HG03378 (cell line): Measurements from ENCODE around the gene OR2T10.
"Not testable (repeated sequence)": the region's sequence is repeated elsewhere in the genome, so short reads cannot be mapped to it uniquely, and the experiment has no call there.

ENCODE experiments used
- ATAC-seq: cut with Tn5 transposase; IDR thresholded peaks from one replicate; pipeline ENCODE4 v1.9.1; 2021; ENCODE audit warnings: mild to moderate bottlenecking, moderate library complexity; ENCODE audit not compliant: unreplicated experiment

The OR2T10 gene, protein sequence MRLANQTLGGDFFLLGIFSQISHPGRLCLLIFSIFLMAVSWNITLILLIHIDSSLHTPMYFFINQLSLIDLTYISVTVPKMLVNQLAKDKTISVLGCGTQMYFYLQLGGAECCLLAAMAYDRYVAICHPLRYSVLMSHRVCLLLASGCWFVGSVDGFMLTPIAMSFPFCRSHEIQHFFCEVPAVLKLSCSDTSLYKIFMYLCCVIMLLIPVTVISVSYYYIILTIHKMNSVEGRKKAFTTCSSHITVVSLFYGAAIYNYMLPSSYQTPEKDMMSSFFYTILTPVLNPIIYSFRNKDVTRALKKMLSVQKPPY

DNA sequence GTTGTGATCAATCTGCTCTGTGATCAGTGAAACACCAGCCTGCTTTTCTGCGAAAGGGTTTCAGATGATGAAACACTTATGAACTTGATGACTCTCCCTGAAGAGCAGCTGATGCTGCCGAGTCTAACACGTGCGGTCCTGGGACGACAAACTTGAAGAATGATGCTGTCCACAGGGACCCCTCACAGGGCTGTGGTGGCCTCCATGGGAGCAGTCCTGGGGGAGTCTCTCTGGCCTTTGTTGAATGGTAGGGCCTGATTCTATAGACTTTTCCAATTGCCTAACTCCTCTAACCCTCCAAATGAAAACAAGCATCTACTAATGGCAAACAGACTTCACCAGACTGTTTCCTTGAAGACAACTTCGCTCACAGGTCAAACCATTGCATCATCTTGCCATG lies at the start of gene OR2T10:
Gene OR2T10, minus strand, starts transcription at position 112 of the 400 bp plus-strand sequence. CDS start 3,932 bp downstream, outside the sequence.
- ATAC-seq = no peak

- ATAC-seq = not testable (repeated sequence)
Observed at GRCh38 chr1:248645178-248645577, 47.7 kb upstream of the OR2T10 start, which contains the start of gene OR2T35. TSS of gene OR2T35 (minus strand) at chr1:248645278. CDS start at chr1:248639258, 6,020 bp downstream.

DNA sequence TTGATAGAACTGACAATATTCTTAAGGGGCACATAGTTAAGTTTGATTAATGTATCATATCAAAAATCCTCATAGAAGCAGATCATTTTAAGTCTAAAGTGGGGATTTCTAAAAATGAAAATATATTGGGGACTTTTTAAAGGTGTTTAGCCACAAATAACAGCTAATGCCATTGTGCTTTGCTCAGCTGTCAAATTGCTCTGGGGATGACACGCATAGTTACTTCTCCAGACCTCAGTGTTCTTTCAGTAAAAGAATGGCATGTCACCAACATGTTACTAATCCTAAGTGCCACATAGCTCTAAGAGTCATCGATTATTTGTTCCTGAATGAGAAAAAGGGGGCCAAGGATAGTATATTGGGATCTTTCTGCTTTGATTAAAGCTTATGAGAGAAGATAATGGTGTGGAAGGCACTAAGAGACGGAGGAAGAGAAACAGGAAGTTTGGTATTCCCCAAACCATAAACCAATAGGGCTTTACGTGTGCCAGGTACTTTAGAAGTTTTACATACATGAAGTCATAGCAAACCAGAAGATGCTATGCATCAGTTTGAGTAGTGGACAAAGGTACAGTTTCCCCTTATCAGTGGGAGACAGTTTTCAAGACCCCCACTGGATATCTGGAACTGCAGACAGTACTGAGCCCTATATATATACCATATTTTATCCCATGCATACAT lies 45.6 kb upstream of the OR2T10 start:
- ATAC-seq = peak; percentile 75

GRCh38 chr1:248641583-248641982 lies 44.1 kb upstream of the OR2T10 start:
- not testable (repeated sequence) for ATAC-seq

GRCh38 chr1:248640906-248641305 lies 43.4 kb upstream of the OR2T10 start:
- peak; percentile 53 for ATAC-seq

DNA sequence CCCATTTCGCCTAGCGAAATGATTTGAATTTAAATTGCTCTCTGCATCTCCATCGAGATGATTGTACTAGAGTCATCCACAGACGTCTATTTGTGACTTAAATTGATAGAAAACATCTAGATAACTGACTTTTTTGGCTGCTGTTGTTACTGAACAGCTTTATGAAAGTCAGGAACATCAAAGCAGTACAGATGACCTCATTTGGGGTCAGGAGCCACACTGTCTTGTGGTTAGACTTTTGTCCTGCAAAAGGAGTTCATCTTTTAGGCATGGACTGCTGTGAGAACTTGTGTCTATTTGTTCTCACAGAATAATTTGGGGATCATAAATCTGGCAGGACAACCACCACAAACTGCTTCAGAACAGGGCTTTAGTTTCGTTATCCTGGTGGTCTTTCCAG lies 42.2 kb upstream of the OR2T10 start:
- peak; percentile 34 for ATAC-seq

DNA sequence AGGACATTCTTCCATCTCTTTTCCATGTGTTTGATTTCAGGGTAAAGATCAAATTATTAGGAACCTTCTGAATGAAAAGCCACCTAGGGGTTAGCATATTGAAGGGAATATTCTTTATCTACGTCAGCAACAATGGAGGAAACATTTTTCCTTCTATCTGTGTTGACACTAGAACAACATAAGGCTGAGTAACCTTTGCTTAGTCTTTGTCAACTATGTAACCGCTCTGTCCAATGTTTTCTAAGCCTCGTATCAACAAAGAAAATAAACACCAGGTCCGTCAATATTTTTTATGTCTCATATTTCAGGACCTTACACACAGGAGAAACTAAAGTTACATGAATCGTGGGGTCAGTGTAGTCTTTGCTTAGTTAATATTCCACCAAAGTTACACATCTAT lies 39.1 kb upstream of the OR2T10 start:
- ATAC-seq = not testable (repeated sequence)

DNA sequence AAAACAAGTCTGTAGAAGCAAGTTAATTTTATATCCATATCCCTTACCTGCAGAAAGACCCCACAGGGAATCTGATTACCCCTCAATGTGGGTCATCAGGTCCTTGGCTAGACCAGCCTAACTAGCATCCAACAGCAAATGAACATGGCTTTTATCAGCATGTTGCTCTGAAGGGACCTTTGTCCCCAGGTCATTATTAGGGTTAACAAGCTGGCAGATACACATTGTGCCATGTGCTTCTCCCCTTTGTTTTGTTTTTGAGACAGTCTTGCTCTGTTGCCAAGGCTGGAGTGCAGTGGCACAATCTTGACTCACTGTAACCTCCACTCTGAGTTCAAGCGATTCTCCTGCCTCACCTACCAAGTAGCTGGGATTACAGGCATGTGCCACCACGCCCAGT lies 37.5 kb upstream of the OR2T10 start, which contains the start of gene OR2T11:
Gene OR2T11, minus strand, starts transcription at position 101 of the 400 bp plus-strand sequence. CDS start 7,963 bp downstream, outside the sequence.
- ATAC-seq = not testable (repeated sequence)

DNA sequence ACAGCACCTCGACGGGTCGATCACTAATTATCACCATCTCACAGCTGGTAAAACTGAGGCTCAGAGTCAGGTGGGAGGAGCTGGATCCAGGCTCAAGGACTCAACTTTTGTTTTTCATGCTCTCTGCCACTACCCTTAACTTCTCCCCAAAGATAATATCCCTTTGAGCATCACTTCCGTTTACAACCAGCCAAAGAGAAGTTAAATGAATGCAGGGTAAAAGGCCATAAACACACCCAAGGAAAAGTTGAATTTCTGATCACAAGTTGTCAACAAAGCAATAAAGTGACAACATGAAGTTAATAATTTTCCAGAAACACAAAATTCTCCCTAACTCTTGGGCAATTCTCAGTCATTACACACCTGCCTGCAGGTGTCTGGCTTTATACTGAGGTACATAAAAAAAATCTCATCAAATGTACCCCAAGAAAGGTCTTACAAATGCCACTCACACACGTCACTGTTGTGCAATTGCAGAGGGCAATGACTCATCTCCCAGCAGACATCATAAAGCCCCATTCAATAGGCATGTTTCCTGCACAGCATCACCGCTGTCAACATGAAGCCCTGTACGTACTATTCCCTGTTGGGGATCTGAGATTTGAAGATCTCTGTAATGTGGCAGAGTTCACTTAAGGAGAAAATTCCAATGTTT lies 34.0 kb upstream of the OR2T10 start:
- no peak for ATAC-seq

- ATAC-seq = no peak
Observed at GRCh38 chr1:248630551-248630950, 33.1 kb upstream of the OR2T10 start.

DNA sequence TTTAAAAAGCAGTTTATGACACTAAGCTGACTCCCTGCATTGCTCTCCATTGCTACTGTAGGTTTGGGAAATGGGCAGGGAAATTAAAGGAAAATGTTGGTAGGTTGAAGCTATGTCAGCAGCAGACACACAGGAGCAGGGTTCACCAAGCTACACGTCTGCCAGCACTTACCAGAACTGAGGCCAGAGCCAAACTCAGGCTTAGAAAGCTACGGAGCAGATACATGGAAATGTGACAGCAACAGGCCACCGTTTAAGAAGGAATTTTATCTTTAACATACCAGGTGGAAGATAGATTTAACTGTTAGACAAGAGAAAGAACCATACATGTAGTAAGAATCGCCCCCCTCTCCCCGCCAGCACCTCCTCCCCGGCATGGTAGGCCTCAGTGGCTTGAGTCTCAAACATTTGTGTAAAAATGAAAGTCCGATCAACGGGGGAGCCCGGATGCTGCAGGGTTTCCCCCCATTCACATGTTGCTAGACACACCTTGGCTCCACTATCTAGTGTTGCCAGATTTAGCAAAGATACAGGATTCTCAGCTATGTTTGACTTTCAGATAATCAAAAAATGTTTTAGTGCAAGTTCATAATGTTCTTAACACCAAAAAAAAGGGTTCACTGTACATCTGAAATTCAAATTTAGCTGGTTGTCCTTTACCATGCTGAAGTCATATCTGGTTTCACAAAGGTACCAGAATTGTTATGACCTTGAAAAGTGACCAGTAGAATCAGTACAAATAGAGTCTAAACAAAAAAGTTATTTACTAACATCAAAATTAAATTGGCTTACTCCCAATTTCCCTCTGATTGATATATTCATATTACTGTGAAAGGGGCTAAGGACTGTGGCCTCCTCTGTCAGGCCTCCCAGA lies 30.7 kb upstream of the OR2T10 start:
- ATAC-seq = peak; percentile 96

DNA sequence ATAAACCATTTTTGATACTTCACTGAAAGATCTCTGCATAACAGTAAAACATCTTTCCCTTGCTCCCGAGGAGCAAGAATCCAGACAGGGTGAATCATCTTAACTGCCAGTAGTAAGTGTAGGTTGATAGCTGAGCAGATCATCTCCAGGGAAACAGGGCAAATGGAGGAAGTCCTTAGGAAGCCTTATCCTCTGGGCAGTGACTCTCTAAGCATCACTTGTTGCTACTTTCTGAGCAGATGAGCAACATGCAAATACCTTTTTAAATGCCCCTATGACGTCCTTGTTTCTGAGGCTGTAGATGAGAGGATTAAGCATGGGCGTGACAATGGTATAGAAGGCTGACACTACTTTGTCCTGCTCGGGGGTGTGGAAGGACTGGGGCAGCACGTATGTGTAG lies 28.5 kb upstream of the OR2T10 start:
- no peak for ATAC-seq

GRCh38 chr1:248625166-248625565 lies 27.7 kb upstream of the OR2T10 start:
- ATAC-seq = no peak

DNA sequence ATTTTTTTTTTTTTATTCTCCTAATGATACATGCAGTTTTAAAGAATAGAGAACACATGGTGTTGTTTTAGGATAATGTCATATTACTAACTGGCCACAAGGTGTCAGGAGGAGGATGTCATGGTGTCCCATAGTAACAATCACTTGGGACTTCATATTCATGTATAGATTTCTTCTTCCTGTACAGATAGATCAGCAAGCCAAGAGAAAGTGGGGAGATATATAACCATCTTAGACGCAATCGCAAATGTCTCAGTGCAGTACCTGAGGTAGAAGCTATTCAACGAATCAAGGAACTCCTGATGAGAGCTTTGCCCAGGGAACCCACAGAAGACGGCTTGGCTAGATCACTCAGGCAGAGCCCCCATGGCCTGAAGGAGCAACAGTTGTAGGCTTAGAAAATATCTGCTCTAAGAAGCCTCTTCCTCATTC lies 25.1 kb upstream of the OR2T10 start:
- ATAC-seq = peak; percentile 98

GRCh38 chr1:248621770-248622169 lies 24.3 kb upstream of the OR2T10 start:
- ATAC-seq = no peak

DNA sequence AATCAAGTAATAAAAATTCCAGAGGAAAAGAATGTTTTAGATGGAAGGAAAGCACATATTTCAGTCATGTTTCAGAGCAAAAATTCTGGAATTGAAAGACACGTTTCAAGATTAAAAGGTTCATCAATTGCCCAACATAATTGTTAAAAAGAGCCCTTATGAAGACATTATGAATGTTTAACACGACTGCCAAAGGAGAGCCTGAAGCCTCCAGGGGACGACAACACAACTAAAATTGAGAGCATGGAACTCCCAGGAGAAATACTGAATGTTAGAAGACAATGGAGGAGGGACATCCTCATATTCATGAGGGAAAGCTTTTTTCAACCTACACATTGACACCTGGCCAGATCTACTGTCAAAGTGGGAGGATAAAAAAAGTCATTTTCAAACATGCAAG lies 21.4 kb upstream of the OR2T10 start:
- ATAC-seq = no peak

DNA sequence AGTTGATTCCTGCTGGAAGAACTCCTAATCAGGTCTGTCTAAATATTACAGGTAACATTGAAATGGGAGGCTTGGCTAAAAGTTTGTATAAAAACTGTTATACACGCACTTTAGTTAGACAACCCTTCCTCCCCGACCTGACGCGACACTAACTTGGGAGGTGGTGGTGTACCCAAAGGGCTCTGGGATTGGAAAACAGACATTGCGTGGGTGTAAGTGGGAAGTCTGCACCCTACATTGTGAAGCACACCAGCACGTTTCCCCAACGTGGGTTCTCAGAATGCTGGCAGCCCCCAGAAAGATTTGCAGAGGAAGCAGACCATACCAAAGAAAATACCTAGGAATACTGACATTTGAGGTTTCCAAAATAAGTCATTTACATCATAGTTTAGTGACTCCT lies 20.6 kb upstream of the OR2T10 start:
- no peak for ATAC-seq

DNA sequence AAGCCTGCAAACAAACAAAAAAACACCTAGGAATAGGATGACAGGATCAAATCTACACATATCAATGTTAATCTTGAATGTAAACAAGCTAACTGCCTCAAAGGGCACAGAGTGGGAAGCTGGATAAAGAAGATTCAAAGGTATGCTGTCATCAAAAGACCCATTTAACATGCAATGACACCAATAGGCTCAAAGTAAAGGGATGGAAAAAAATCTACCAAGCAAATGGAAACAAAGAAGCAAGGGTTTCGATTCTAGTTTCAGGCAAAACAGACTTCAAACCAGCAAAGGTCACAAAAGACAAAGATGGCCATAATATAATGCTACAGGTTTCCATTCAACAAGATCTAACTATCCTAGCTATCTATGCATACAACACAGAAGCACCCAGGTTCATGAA lies 16.2 kb upstream of the OR2T10 start:
- ATAC-seq = no peak

DNA sequence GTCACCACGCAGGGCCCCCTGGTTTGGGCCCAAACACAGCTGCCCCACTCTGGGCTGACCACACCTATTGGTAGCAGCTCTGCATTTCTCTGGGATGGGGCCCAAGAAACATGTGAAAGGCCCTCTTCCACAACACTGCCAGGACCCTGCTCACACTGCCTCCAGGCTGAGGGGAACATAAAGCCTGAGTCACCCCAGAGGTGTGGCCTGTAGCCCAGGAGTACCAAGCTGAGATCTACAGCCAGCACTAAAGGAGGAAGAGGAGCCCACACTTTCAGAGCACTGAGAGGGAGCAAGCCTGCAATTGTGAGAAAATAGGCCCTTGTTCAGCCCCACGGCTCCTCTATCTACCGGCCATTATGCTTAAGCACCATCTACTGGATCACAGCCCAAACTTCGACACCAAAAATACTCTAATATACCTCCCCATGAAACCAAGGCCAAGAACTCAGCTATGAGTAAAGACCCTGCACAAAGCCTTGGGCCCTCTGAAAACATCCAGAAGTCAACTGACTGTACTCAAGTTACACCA lies 14.4 kb upstream of the OR2T10 start:
- no peak for ATAC-seq

DNA sequence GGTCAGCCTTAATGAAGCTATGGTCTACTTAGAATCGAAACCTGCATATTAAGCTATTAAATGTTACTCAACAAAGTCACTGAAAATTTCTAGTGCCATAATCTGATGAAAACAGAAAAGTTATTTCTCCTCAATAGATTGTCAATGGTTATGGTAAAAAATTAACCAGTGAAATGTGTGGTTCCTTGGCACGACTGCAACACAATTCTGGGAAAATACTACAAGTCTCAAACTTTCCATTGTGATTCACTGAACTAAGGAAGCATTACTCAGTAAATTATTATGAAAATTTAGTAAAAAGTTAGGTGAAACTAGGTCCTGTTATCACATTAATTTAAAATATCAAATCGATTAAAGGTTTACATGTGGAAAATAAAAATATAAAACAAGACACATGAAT lies 12.8 kb upstream of the OR2T10 start:
- no peak for ATAC-seq
